Mammary epithelial cell (primary cell): ENCODE results near the gene PRR36.

ENCODE experiments used
- CTCF ChIP-seq, 2 donors: IDR thresholded peaks in 1 of 2; conservative IDR thresholded peaks in 1 of 2; 2 replicates each; pipeline ENCODE4 v1.5.1; 2011 to 2012; ENCODE audit warnings: inconsistent platforms in 2 of 2, low read length in 2 of 2, mild to moderate bottlenecking in 2 of 2, control low read depth in 1 of 2, low read depth in 1 of 2; ENCODE audit not compliant: insufficient read depth in 1 of 2; ENCODE audit errors: extremely low read depth in 1 of 2
- EZH2 ChIP-seq: IDR thresholded peaks from 2 replicates; pipeline ENCODE4 v1.6.1; 2012; ENCODE audit warnings: low read length, inconsistent platforms, borderline replicate concordance

- TF ChIP-seq CTCF (conservative IDR thresholded peaks at IDR 0.05 in 1 of 2, IDR thresholded peaks at IDR 0.05 in 1 of 2; ENCODE audit: extremely low read depth in 1 of 2, insufficient read depth in 1 of 2, low read depth in 1 of 2, low read length in 2 of 2) (no peak), EZH2 (no peak)
Observed at GRCh38 chr19:7858109-7858770, 15.9 kb downstream of the PRR36 start.
